HCT116 (cell line): ENCODE measurements around the gene CRYBB1.

Experiments
- CEBPB ChIP-seq: IDR thresholded peaks from 2 replicates; pipeline ENCODE4 v1.6.1; 2012; ENCODE audit warnings: low read depth
- EGR1 ChIP-seq: IDR thresholded peaks from 2 replicates; pipeline ENCODE4 v1.6.1; 2012; ENCODE audit warnings: low read depth
- EZH2 ChIP-seq: fragments of 200-600 bp; sonication (generic); IDR thresholded peaks from 2 replicates; pipeline ENCODE4 v1.6.1; 2017; ENCODE audit warnings: antibody characterized with exemption, mixed run types
- POLR2AphosphoS5 ChIP-seq: IDR thresholded peaks from 2 replicates; pipeline ENCODE4 v1.6.1; 2011; ENCODE audit warnings: mild to moderate bottlenecking, low read depth, low read length, moderate library complexity
- SRF ChIP-seq: IDR thresholded peaks from 2 replicates; pipeline ENCODE4 v1.6.1; 2012; ENCODE audit warnings: low read depth
- TF ChIP-seq, protein P1 (sequence below), 3 experiments: fragments of 200-600 bp in 1 of 3; sonication (generic) in 1 of 3; IDR thresholded peaks in 2 of 3; conservative IDR thresholded peaks in 1 of 3; 2 replicates each; pipeline ENCODE4 v1.5.1; 2012 to 2017; ENCODE audit warnings: low read depth in 2 of 3, low read length in 2 of 3, antibody characterized with exemption in 1 of 3, borderline replicate concordance in 1 of 3, control low read depth in 1 of 3, mild to moderate bottlenecking in 1 of 3, mixed read lengths in 1 of 3, mixed run types in 1 of 3, moderate library complexity in 1 of 3; ENCODE audit not compliant: insufficient read depth in 1 of 3
- TF ChIP-seq, protein P2 (sequence below): IDR thresholded peaks from 2 replicates; pipeline ENCODE4 v1.6.1; 2012

DNA sequence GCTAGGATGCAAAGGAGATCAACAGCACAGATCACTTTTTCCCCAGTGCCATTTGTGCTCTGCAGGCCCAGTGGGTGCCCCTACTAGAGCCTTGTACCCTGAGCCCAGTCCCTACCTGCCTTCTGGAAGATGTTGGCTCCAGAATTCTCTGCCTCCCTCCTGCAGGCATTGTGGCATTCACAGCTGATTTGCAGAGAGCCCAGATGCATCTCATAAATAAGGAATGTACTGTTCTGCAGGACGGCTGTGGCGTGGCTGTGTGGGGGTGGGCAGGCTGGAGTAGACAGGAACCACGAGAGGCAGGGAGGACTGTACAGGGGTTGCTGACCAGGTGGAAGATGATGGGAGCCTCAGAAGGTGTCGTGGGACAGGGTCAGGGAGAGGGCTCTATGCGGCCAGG, 28.3 kb upstream of the CRYBB1 start:
- TF ChIP-seq, protein P1, sequence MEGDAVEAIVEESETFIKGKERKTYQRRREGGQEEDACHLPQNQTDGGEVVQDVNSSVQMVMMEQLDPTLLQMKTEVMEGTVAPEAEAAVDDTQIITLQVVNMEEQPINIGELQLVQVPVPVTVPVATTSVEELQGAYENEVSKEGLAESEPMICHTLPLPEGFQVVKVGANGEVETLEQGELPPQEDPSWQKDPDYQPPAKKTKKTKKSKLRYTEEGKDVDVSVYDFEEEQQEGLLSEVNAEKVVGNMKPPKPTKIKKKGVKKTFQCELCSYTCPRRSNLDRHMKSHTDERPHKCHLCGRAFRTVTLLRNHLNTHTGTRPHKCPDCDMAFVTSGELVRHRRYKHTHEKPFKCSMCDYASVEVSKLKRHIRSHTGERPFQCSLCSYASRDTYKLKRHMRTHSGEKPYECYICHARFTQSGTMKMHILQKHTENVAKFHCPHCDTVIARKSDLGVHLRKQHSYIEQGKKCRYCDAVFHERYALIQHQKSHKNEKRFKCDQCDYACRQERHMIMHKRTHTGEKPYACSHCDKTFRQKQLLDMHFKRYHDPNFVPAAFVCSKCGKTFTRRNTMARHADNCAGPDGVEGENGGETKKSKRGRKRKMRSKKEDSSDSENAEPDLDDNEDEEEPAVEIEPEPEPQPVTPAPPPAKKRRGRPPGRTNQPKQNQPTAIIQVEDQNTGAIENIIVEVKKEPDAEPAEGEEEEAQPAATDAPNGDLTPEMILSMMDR (IDR thresholded peaks at IDR 0.05 in 2 of 3, conservative IDR thresholded peaks at IDR 0.05 in 1 of 3; ENCODE audit: borderline replicate concordance in 1 of 3, insufficient read depth in 1 of 3, low read depth in 2 of 3, low read length in 2 of 3): no peak
- no peak for TF ChIP-seq SRF
- no peak for TF ChIP-seq EGR1
- TF ChIP-seq POLR2AphosphoS5: no peak
- TF ChIP-seq EZH2: no peak
- TF ChIP-seq, protein P2, sequence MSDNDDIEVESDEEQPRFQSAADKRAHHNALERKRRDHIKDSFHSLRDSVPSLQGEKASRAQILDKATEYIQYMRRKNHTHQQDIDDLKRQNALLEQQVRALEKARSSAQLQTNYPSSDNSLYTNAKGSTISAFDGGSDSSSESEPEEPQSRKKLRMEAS: no peak
- no peak for TF ChIP-seq CEBPB
